HG03457 (cell line): ENCODE measurements around the gene STAP2.
A peak's percentile ranks its signal among the peaks of the same experiment; 100 is the strongest.
"Not testable (repeated sequence)": the region's sequence is repeated elsewhere in the genome, so short reads cannot be mapped to it uniquely, and the experiment has no call there.

Source experiments
- ATAC-seq: cut with Tn5 transposase; IDR thresholded peaks from one replicate; pipeline ENCODE4 v1.9.1; 2021; ENCODE audit warnings: moderate number of reproducible peaks; ENCODE audit not compliant: unreplicated experiment

STAP2 gene

GRCh38 chr19:4358709-4359626 is 20.3 kb upstream of the STAP2 start:
- no peak for ATAC-seq

GRCh38 chr19:4357921-4358326 is 19.3 kb upstream of the STAP2 start:
- ATAC-seq: no peak

GRCh38 chr19:4357095-4357797 is 18.6 kb upstream of the STAP2 start:
- ATAC-seq: no peak

- no peak for ATAC-seq
Measured at GRCh38 chr19:4354897-4355296, 16.3 kb upstream of the STAP2 start.

GRCh38 chr19:4354282-4354681 is 15.7 kb upstream of the STAP2 start:
- no peak for ATAC-seq

GRCh38 chr19:4352701-4353121 is 14.1 kb upstream of the STAP2 start:
- no peak for ATAC-seq

GRCh38 chr19:4350726-4351125 is 12.1 kb upstream of the STAP2 start:
- no peak for ATAC-seq

- no peak for ATAC-seq
Measured at GRCh38 chr19:4350111-4350510, 11.5 kb upstream of the STAP2 start.

GRCh38 chr19:4349225-4349624 is 10.6 kb upstream of the STAP2 start:
- not testable (repeated sequence) for ATAC-seq

GRCh38 chr19:4347521-4347920 is 8.9 kb upstream of the STAP2 start:
- no peak for ATAC-seq

GRCh38 chr19:4346020-4346383 is 7.4 kb upstream of the STAP2 start:
- no peak for ATAC-seq

- no peak for ATAC-seq
Measured at GRCh38 chr19:4345342-4346019, 6.9 kb upstream of the STAP2 start.

GRCh38 chr19:4343370-4344307 is 5.0 kb upstream of the STAP2 start, which contains the start of gene MPND:
TSS of gene MPND (plus strand) at chr19:4343562. CDS start at chr19:4343594, 32 bp downstream.
- peak; percentile 37 for ATAC-seq

- peak; percentile 77 for ATAC-seq
Measured at GRCh38 chr19:4342615-4343369, 4.2 kb upstream of the STAP2 start.

- no peak for ATAC-seq
Measured at GRCh38 chr19:4342314-4342614, 3.6 kb upstream of the STAP2 start.

- ATAC-seq: no peak
Measured at GRCh38 chr19:4337906-4338440, 654 bp downstream of the STAP2 start.

- ATAC-seq: no peak
Measured at GRCh38 chr19:4334929-4335570, 3.6 kb downstream of the STAP2 start.

- ATAC-seq: no peak
Measured at GRCh38 chr19:4329858-4330257, 8.8 kb downstream of the STAP2 start.
